ENCODE data around the gene TC2N. TPM values are rescaled to one million over a fixed set of nuclear protein-coding genes. Genes with fewer than 3 reads are reported as not detected.

The TC2N gene
- total and polyA plus RNA-seq, 12 donors: 0.89 to 28.4 (median 4.3) TPM

- 81 to 95% (median 84%) methylated on average over 2 of the region's 2 CpGs for WGBS, 4 donors
- DNase-seq: no peak
- TF ChIP-seq CTCF (IDR thresholded peaks at IDR 0.05) (no peak), POLR2A (IDR thresholded peaks at IDR 0.05) (no peak)
- H3K9me3 ChIP-seq (replicated peaks in 1 of 3): no peaks in the 10 kb centered on the region
- H3K4me3 ChIP-seq: no peak overlapping the region
- no peaks in the 10 kb centered on the region for H3K36me3 ChIP-seq (replicated peaks in 1 of 2)
- H3K4me1 ChIP-seq (replicated peaks in 1 of 2): no peaks in the 10 kb centered on the region
- H3K27ac ChIP-seq: no peak overlapping the region
- H3K27me3 ChIP-seq: peaks cover 6% of the 10 kb centered on the region
- intact Hi-C loops (cut with DNase I): no loop called here
Observed at GRCh38 chr14:91731018-91731417, 136.3 kb downstream of the TC2N start.

- Histone ChIP-seq H3K36me3 (replicated peaks in 1 of 2) (no peaks in the 10 kb centered on the region), H3K27ac (no peak overlapping the region), H3K4me3 (no peak overlapping the region), H3K4me1 (replicated peaks in 1 of 2) (no peaks in the 10 kb centered on the region), H3K27me3 (no peaks in the 10 kb centered on the region), H3K9me3 (replicated peaks in 1 of 3) (no peaks in the 10 kb centered on the region)
- no peak for DNase-seq
- no peak for TF ChIP-seq POLR2A (IDR thresholded peaks at IDR 0.05)
- no peak for TF ChIP-seq CTCF (IDR thresholded peaks at IDR 0.05)
- 54 to 78% (median 65%) methylated on average over 3 of the region's 3 CpGs for WGBS, 4 donors
- intact Hi-C loops (cut with DNase I): no loop called here
Observed at GRCh38 chr14:91729756-91730155, 137.6 kb downstream of the TC2N start.

Other genes starting within 250 kb of the TC2N start
- 1 to 10 TPM in 5 of 9 donors, under 1 TPM in 2, not detected in 2; 0.22 to 3.2 (median 1.1) TPM for gene CATSPERB, start 135.4 kb downstream of the TC2N start, total RNA-seq
- under 1 TPM; 0.11 to 0.40 (median 0.16) TPM for gene CATSPERB, start 135.4 kb downstream of the TC2N start, polyA plus RNA-seq
- 100 to 1,000 TPM in 6 of 9 donors, 10 to 100 TPM in 3; 26.0 to 389 (median 195) TPM for gene FBLN5, start 80.2 kb upstream of the TC2N start, total RNA-seq
- gene FBLN5, start 80.2 kb upstream of the TC2N start, polyA plus RNA-seq: 100 to 1,000 TPM in 2 of 3 donors, 10 to 100 TPM in 1; 85.8 to 119 (median 108) TPM
- 10 to 100 TPM; 21.2 to 67.4 (median 43.2) TPM for gene TRIP11, start 172.5 kb upstream of the TC2N start, total RNA-seq
- gene TRIP11, start 172.5 kb upstream of the TC2N start, polyA plus RNA-seq: 10 to 100 TPM in 1 of 3 donors, 1 to 10 TPM in 2; 3.6 to 38.1 (median 4.9) TPM
- gene ATXN3, start 239.0 kb upstream of the TC2N start, total RNA-seq: 10 to 100 TPM in 7 of 9 donors, 1 to 10 TPM in 2; 9.0 to 62.8 (median 23.3) TPM
- 10 to 100 TPM; 15.4 to 41.5 (median 23.0) TPM for gene ATXN3, start 239.0 kb upstream of the TC2N start, polyA plus RNA-seq

Data from adrenal gland (tissue), 12 donors.